ENCODE results near the gene EFL1. TPM values are rescaled to one million over a fixed set of nuclear protein-coding genes. Genes with fewer than 3 reads are reported as not detected.

The EFL1 gene
- total RNA-seq, result 7.5 and 15.0 TPM in 2 replicates

GRCh38 chr15:82262422-82263026, at the start of gene EFL1, which contains the start of gene SAXO2:
EFL1 (minus strand) TSS chr15:82262734; CDS start chr15:82261778, 956 bp downstream.
SAXO2 (plus strand) TSS chr15:82262818; CDS start chr15:82262880, 62 bp downstream.

Other genes with a start within 250 kb of the EFL1 start
- gene MEX3B, start 216.7 kb downstream of the EFL1 start, total RNA-seq, result 8.9 and 12.2 TPM in 2 replicates
- 0.39 TPM in 1 of 2 replicates, not detected in the other for gene SAXO2, start 84 bp upstream of the EFL1 start, total RNA-seq
- 0.13 TPM in 1 of 2 replicates, not detected in the other for gene GOLGA6L10, start 86.7 kb upstream of the EFL1 start, total RNA-seq
- gene GOLGA6L9, start 167.1 kb upstream of the EFL1 start, total RNA-seq, result 0.52 and 15.3 TPM in 2 replicates

All from epithelial cell of alveolus of lung (primary cell).